ENCODE data around the gene HAGH.

HAGH gene

DNA sequence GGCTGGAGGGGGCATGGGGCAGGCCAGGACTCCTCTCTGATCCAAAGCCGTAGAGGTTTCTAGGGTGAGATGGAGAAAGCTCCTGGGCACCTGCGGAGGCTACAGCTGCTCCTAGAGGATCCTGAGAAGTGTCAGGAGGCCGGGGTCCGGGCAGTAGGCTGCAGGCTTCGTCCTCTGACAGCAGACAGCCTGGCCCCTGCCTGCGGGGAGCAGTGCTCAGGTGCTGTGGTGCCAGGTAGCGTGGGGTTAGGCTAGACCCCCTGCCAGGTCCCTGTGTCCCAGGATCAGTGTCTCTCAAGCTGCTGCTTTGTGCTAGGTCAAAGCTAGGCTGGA, 52.2 kb downstream of the HAGH start:
- Histone ChIP-seq H3K27ac (replicated peaks) (peak overlapping the region; percentile 91), H3K4me3 (replicated peaks; ENCODE audit: insufficient read depth, low read length) (peak overlapping the region; percentile 96), H3K27me3 (ENCODE audit: insufficient read depth, poor library complexity, severe bottlenecking) (no peaks in the 10 kb centered on the region)
- TF ChIP-seq, protein P1, sequence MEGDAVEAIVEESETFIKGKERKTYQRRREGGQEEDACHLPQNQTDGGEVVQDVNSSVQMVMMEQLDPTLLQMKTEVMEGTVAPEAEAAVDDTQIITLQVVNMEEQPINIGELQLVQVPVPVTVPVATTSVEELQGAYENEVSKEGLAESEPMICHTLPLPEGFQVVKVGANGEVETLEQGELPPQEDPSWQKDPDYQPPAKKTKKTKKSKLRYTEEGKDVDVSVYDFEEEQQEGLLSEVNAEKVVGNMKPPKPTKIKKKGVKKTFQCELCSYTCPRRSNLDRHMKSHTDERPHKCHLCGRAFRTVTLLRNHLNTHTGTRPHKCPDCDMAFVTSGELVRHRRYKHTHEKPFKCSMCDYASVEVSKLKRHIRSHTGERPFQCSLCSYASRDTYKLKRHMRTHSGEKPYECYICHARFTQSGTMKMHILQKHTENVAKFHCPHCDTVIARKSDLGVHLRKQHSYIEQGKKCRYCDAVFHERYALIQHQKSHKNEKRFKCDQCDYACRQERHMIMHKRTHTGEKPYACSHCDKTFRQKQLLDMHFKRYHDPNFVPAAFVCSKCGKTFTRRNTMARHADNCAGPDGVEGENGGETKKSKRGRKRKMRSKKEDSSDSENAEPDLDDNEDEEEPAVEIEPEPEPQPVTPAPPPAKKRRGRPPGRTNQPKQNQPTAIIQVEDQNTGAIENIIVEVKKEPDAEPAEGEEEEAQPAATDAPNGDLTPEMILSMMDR (IDR thresholded peaks at IDR 0.05; ENCODE audit: insufficient read depth, low read length) = no peak
- TF ChIP-seq, protein P2, sequence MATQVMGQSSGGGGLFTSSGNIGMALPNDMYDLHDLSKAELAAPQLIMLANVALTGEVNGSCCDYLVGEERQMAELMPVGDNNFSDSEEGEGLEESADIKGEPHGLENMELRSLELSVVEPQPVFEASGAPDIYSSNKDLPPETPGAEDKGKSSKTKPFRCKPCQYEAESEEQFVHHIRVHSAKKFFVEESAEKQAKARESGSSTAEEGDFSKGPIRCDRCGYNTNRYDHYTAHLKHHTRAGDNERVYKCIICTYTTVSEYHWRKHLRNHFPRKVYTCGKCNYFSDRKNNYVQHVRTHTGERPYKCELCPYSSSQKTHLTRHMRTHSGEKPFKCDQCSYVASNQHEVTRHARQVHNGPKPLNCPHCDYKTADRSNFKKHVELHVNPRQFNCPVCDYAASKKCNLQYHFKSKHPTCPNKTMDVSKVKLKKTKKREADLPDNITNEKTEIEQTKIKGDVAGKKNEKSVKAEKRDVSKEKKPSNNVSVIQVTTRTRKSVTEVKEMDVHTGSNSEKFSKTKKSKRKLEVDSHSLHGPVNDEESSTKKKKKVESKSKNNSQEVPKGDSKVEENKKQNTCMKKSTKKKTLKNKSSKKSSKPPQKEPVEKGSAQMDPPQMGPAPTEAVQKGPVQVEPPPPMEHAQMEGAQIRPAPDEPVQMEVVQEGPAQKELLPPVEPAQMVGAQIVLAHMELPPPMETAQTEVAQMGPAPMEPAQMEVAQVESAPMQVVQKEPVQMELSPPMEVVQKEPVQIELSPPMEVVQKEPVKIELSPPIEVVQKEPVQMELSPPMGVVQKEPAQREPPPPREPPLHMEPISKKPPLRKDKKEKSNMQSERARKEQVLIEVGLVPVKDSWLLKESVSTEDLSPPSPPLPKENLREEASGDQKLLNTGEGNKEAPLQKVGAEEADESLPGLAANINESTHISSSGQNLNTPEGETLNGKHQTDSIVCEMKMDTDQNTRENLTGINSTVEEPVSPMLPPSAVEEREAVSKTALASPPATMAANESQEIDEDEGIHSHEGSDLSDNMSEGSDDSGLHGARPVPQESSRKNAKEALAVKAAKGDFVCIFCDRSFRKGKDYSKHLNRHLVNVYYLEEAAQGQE (IDR thresholded peaks at IDR 0.05; ENCODE audit: insufficient replicate concordance, low read depth) = no peak
- TF ChIP-seq GABPA (IDR thresholded peaks at IDR 0.05; ENCODE audit: low read depth) (no peak), SPI1 (IDR thresholded peaks at IDR 0.05; ENCODE audit: borderline replicate concordance, low read depth) (no peak), POLR2AphosphoS5 (IDR thresholded peaks at IDR 0.05; ENCODE audit: low read depth) (no peak)
- DNase-seq (ENCODE audit: low read depth in 1 of 2, low spot score in 1 of 2) = no peak

DNA sequence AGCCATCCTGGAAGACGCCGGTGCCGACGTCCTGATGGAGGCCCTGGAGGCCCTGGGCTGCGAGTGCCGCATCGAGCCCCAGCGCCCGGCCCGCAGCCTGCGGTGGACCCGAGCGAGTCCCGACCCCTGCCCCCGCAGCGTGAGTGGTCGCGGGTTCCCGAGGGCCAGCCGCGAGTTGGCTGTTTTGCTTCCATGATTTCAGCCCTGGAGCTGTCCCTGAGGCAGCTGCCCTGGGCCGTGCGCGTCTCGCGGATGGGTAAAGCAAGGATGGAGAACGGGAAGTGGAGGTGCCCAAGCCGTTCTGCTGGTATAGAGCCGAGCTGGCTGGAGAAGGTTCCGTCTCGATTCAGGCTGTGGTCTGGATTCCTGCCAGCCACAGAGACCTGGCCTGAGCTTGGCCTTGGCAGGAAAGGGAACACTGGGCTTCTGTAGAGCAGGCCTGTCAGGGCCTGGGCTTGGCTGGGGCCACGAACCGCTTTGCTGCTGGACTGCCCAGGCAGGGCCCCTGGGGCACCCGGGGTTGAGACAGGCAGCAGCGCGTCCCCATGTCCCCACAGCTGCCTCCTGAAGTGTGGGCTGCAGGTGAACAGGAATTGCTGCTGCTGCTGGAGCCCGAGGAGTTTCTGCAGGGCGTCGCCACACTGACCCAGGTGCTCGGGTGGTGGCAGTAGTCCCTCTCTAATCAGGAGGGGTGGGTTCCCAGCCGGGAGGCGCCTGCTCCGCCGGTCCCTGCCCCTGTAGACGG, 52.8 kb downstream of the HAGH start:
- DNase-seq (ENCODE audit: low read depth in 1 of 2, low spot score in 1 of 2) = peak; percentile 57 to 69
- Histone ChIP-seq H3K27ac (replicated peaks) (peak overlapping the region; percentile 91), H3K4me3 (replicated peaks; ENCODE audit: insufficient read depth, low read length) (peak overlapping the region; percentile 96), H3K27me3 (ENCODE audit: insufficient read depth, poor library complexity, severe bottlenecking) (no peaks in the 10 kb centered on the region)
- 0 out of 2 replicates have a peak, but pooled peaks have one; percentile 18 for TF ChIP-seq GABPA (IDR thresholded peaks at IDR 0.05; ENCODE audit: low read depth)
- TF ChIP-seq, protein P2 (IDR thresholded peaks at IDR 0.05; ENCODE audit: insufficient replicate concordance, low read depth) = no peak
- TF ChIP-seq, protein P1 (IDR thresholded peaks at IDR 0.05; ENCODE audit: insufficient read depth, low read length) = no peak
- peak; percentile 85 for TF ChIP-seq SPI1 (IDR thresholded peaks at IDR 0.05; ENCODE audit: borderline replicate concordance, low read depth)
- no peak for TF ChIP-seq POLR2AphosphoS5 (IDR thresholded peaks at IDR 0.05; ENCODE audit: low read depth)

DNA sequence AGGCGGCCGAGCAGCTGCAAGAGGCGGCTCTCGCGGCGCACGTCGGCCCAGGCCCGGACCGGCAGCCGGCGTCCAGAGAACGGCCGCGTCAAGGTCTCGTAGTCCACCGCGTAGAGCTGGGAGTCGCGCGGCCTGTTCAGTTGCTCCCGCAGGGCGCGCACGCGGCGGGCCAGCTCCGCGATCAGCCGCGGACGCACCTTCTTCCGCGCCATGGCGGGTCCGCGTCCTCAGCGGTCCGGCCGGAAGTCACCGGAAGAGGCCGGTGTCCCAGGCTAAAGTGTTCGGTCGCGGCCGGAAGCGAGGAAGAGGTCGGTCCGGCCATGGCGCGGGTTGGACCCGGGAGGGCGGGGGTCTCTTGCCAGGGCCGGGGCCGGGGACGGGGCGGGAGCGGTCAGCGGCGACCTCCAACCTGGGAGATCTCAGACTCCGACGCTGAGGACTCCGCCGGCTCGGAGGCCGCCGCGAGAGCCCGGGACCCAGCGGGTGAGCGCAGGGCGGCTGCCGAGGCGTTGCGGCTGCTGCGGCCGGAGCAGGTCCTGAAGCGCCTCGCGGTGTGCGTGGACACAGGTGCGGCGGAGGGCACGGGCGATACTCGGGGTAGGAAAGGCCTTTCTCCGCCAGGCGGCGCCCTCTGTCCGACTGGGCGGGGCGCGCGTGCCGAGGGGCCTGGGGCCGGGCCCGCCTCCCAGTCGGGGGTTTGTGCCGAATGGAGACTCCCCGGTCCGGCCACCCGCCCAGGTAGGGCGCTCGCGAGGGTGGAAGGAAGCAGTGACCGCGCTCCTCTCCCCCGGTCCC, 53.5 kb downstream of the HAGH start, which contains the start of gene MRPS34:
MRPS34 (minus strand) TSS at position 227 of the 795 bp plus-strand sequence; CDS start at position 212, 15 bp downstream.
- Histone ChIP-seq H3K27me3 (ENCODE audit: insufficient read depth, poor library complexity, severe bottlenecking) (no peaks in the 10 kb centered on the region), H3K27ac (replicated peaks) (peak within 1 kb of the TSS; percentile 91), H3K4me3 (replicated peaks; ENCODE audit: insufficient read depth, low read length) (peak within 1 kb of the TSS; percentile 96)
- TF ChIP-seq SPI1 (IDR thresholded peaks at IDR 0.05; ENCODE audit: borderline replicate concordance, low read depth) (no peak), POLR2AphosphoS5 (IDR thresholded peaks at IDR 0.05; ENCODE audit: low read depth) (peak; percentile 56), GABPA (IDR thresholded peaks at IDR 0.05; ENCODE audit: low read depth) (peak; percentile 98)
- TF ChIP-seq, protein P1 (IDR thresholded peaks at IDR 0.05; ENCODE audit: insufficient read depth, low read length) = peak; percentile 50
- TF ChIP-seq, protein P2 (IDR thresholded peaks at IDR 0.05; ENCODE audit: insufficient replicate concordance, low read depth) = peak; percentile 66
- peak; percentile 81 to 89 for DNase-seq (ENCODE audit: low read depth in 1 of 2, low spot score in 1 of 2)

Data from HL-60 (cell line).